Testis (tissue), 2 donors: Measurements from ENCODE around the gene TMEM41A.

Experiments used
- POLR2A ChIP-seq: fragments of 450-650 bp; IDR thresholded peaks from one replicate; pipeline ENCODE4 v1.6.1; 2017; ENCODE audit warnings: antibody characterized with exemption, mild to moderate bottlenecking, moderate library complexity
- TF ChIP-seq, protein P1 (sequence below), 3 experiments: fragments of 450-650 bp in 2 of 3; fragments of 200-600 bp in 1 of 3; sonication (generic) in 1 of 3; IDR thresholded peaks; one replicate each; pipeline ENCODE4 v1.5.1; 2016 to 2019; ENCODE audit warnings: antibody characterized with exemption in 3 of 3, mild to moderate bottlenecking in 2 of 3, moderate library complexity in 1 of 3

DNA sequence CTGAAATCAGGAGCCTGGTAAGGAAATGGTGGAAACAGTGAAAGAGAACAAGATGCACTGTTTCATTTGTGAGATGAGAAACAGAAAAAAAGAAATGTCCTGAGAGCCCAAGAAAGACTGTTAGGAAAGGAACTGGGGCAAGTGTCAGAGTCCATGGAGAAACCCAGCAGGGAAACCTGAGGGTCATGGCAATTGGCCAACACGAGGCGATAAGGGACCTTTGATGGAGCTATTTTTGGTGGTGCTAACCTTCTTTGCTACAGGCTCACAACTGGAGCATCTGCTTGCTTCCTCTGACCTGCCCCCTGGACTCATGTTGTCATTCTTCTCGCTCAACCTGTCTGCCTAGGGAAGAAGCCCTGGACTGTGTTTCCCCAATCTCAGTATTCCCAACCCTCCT, 4.2 kb upstream of the TMEM41A start:
- TF ChIP-seq, protein P1, sequence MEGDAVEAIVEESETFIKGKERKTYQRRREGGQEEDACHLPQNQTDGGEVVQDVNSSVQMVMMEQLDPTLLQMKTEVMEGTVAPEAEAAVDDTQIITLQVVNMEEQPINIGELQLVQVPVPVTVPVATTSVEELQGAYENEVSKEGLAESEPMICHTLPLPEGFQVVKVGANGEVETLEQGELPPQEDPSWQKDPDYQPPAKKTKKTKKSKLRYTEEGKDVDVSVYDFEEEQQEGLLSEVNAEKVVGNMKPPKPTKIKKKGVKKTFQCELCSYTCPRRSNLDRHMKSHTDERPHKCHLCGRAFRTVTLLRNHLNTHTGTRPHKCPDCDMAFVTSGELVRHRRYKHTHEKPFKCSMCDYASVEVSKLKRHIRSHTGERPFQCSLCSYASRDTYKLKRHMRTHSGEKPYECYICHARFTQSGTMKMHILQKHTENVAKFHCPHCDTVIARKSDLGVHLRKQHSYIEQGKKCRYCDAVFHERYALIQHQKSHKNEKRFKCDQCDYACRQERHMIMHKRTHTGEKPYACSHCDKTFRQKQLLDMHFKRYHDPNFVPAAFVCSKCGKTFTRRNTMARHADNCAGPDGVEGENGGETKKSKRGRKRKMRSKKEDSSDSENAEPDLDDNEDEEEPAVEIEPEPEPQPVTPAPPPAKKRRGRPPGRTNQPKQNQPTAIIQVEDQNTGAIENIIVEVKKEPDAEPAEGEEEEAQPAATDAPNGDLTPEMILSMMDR (IDR thresholded peaks at IDR 0.05) = no peak
- TF ChIP-seq POLR2A = no peak
